ENCODE data around the gene ERP29. TPM values are rescaled to one million over a fixed set of nuclear protein-coding genes. Genes with fewer than 3 reads are reported as not detected.
"Not testable (repeated sequence)": the region's sequence is repeated elsewhere in the genome, so short reads cannot be mapped to it uniquely, and the experiment has no call there.

The ERP29 gene
- total RNA-seq, result 51.4 TPM

GRCh38 chr12:112012775-112013600 lies at the start of gene ERP29, which contains the start of gene TMEM116:
Gene ERP29 (plus strand): TSS chr12:112013426. CDS start chr12:112013466, 40 bp downstream.
Gene TMEM116 (minus strand): TSS chr12:112013165. CDS start chr12:112005270, 7,895 bp downstream.
- DNase-seq (ENCODE audit: low spot score), result peak; percentile 100
- ATAC-seq, result peak; percentile 98
- intact Hi-C loops (cut with DNase I), result no loop called here

GRCh38 chr12:111964935-111965334 lies 48.3 kb upstream of the ERP29 start:
- ATAC-seq (no peak), DNase-seq (ENCODE audit: low spot score) (no peak)
- intact Hi-C loops (cut with DNase I), result no loop called here

GRCh38 chr12:111971800-111972199 lies 41.4 kb upstream of the ERP29 start:
- no peak for ATAC-seq
- intact Hi-C loops (cut with DNase I), result no loop called here
- no peak for DNase-seq (ENCODE audit: low spot score)

- DNase-seq (ENCODE audit: low spot score), result no peak
- no peak for ATAC-seq
- intact Hi-C loops (cut with DNase I), result no loop called here
These were observed 37.9 kb upstream of the ERP29 start for GRCh38 chr12:111975161-111975931.

GRCh38 chr12:111976291-111976690 lies 36.9 kb upstream of the ERP29 start:
- ATAC-seq (no peak), DNase-seq (ENCODE audit: low spot score) (no peak)
- intact Hi-C loops (cut with DNase I), result no loop called here

GRCh38 chr12:111976860-111977259 lies 36.4 kb upstream of the ERP29 start:
- ATAC-seq (no peak), DNase-seq (ENCODE audit: low spot score) (no peak)
- intact Hi-C loops (cut with DNase I), result no loop called here

GRCh38 chr12:111978545-111978944 lies 34.7 kb upstream of the ERP29 start:
- ATAC-seq (no peak), DNase-seq (ENCODE audit: low spot score) (no peak)
- intact Hi-C loops (cut with DNase I), result no loop called here

GRCh38 chr12:111980598-111980997 lies 32.6 kb upstream of the ERP29 start:
- intact Hi-C loops (cut with DNase I), result no loop called here
- ATAC-seq (no peak), DNase-seq (ENCODE audit: low spot score) (no peak)

GRCh38 chr12:111981987-111982386 lies 31.2 kb upstream of the ERP29 start:
- ATAC-seq (no peak), DNase-seq (ENCODE audit: low spot score) (no peak)
- intact Hi-C loops (cut with DNase I), result no loop called here

GRCh38 chr12:111984820-111985219 lies 28.4 kb upstream of the ERP29 start:
- intact Hi-C loops (cut with DNase I), result no loop called here
- DNase-seq (ENCODE audit: low spot score) (no peak), ATAC-seq (no peak)

- intact Hi-C loops (cut with DNase I), result no loop called here
- no peak for DNase-seq (ENCODE audit: low spot score)
- ATAC-seq, result no peak
These were observed 21.7 kb upstream of the ERP29 start for GRCh38 chr12:111991535-111991934.

GRCh38 chr12:111991946-111992345 lies 21.3 kb upstream of the ERP29 start:
- DNase-seq (ENCODE audit: low spot score) (no peak), ATAC-seq (no peak)
- intact Hi-C loops (cut with DNase I), result no loop called here

- DNase-seq (ENCODE audit: low spot score), result no peak
- intact Hi-C loops (cut with DNase I), result no loop called here
- ATAC-seq, result no peak
These were observed 20.8 kb upstream of the ERP29 start for GRCh38 chr12:111992464-111992863.

GRCh38 chr12:111993292-111994150 lies 19.7 kb upstream of the ERP29 start:
- intact Hi-C loops (cut with DNase I), result no loop called here
- no peak for DNase-seq (ENCODE audit: low spot score)
- no peak for ATAC-seq

GRCh38 chr12:111994211-111995111 lies 18.8 kb upstream of the ERP29 start:
- DNase-seq (ENCODE audit: low spot score); intact Hi-C loops (cut with DNase I); ATAC-seq: not testable (repeated sequence)

GRCh38 chr12:111995782-111996480 lies 17.3 kb upstream of the ERP29 start:
- no peak for ATAC-seq
- intact Hi-C loops (cut with DNase I), result no loop called here
- DNase-seq (ENCODE audit: low spot score), result no peak

- ATAC-seq, result no peak
- intact Hi-C loops (cut with DNase I), result no loop called here
- no peak for DNase-seq (ENCODE audit: low spot score)
These were observed 15.9 kb upstream of the ERP29 start for GRCh38 chr12:111997300-111997699.

GRCh38 chr12:111998015-111998414 lies 15.2 kb upstream of the ERP29 start:
- ATAC-seq, result no peak
- intact Hi-C loops (cut with DNase I), result no loop called here

More at GRCh38 chr12:111998015-111998414, 15.2 kb upstream of the ERP29 start:
- no peak for DNase-seq (ENCODE audit: low spot score)

Data from sciatic nerve (tissue), 2 donors.